Endothelial cell (in vitro differentiated cells): ENCODE results near the gene GPRIN3. TPM values are rescaled to one million over a fixed set of nuclear protein-coding genes. Genes with fewer than 3 reads are reported as not detected.

Source experiments
- DNase-seq: peaks from one replicate; pipeline ENCODE4 v3.0.0; 2021; ENCODE audit warnings: low spot score
- H3K27ac Mint-ChIP-seq: one replicate; pipeline ENCODE4 v1.8.0; 2021; ENCODE audit warnings: mixed read lengths, inconsistent platforms; ENCODE audit not compliant: unreplicated experiment
- H3K27me3 Mint-ChIP-seq: one replicate; pipeline ENCODE4 v1.8.0; 2021; ENCODE audit warnings: mild to moderate bottlenecking, moderate library complexity, mixed read lengths, inconsistent platforms; ENCODE audit not compliant: unreplicated experiment
- H3K36me3 Mint-ChIP-seq: one replicate; pipeline ENCODE4 v1.8.0; 2021; ENCODE audit warnings: mild to moderate bottlenecking, low read depth, mixed read lengths, inconsistent platforms; ENCODE audit not compliant: unreplicated experiment
- H3K4me1 Mint-ChIP-seq: one replicate; pipeline ENCODE4 v1.8.0; 2021; ENCODE audit warnings: mild to moderate bottlenecking, mixed read lengths, inconsistent platforms; ENCODE audit not compliant: unreplicated experiment
- H3K4me3 Mint-ChIP-seq: one replicate; pipeline ENCODE4 v1.8.0; 2021; ENCODE audit warnings: mild to moderate bottlenecking, mixed read lengths, inconsistent platforms; ENCODE audit not compliant: unreplicated experiment
- H3K9me3 Mint-ChIP-seq: one replicate; pipeline ENCODE4 v1.8.0; 2021; ENCODE audit warnings: mixed read lengths, inconsistent platforms; ENCODE audit not compliant: unreplicated experiment
- total RNA-seq: library from RNA; stranded (reverse); fragmentation: NEBNext Ultra II Directional; extraction: Animal tissue kit (Norgen Biotek cat#: 25700); gene quantifications from one replicate; pipeline ENCODE4 v1.2.1, GENCODE V29; 2021; ENCODE audit not compliant: unreplicated experiment
- TF ChIP-seq, protein P1 (sequence below): fragments of 200-600 bp; sonication (generic); IDR thresholded peaks from one replicate; pipeline ENCODE4 v1.5.0; 2021; ENCODE audit warnings: antibody characterized with exemption; ENCODE audit not compliant: unreplicated experiment

The GPRIN3 gene
- total RNA-seq, 1 donor from 2014 or later: 8.9 TPM

DNA sequence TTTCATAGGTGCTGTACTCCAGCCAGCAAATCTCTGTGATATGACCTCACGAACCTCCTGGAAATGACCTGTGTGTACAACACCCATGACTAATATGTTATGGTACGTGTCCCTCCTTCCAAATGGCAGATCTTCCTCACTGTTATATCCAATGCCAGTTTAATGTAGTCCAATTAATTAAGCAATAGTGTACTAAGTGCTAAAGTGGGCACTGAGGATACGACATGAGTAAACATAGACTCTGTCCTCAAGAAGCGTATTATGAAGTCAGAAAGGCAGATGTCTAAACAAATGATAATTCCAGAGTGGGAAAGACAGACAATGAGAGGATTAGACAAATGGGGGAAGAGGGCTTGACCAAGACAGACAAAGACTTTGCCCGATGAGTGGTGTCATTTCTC, 33.9 kb downstream of the GPRIN3 start:
- peaks cover 4% of the 10 kb centered on the region for H3K36me3 Mint-ChIP-seq

DNA sequence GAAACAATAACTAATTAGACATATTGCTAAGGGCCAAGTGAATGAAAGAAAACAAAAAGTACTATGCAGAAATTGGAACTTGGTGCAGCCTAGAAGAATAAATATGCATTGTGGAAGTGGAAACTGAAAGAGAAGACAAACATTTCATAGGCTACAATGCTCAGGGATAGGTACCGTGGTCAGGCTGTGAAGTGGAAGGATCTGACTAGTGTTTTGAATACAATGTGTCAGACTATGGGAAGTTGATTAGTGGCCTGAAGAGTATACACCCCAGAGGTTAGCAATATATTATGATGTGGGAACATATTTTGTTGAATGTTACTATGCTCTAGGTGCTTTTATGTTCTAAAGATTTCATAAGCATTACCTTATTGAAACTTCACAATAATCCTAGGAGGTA, 36.8 kb downstream of the GPRIN3 start:
- H3K4me1 Mint-ChIP-seq: no peaks in the 10 kb centered on the region
- H3K36me3 Mint-ChIP-seq: no peaks in the 10 kb centered on the region
- no peaks in the 10 kb centered on the region for H3K9me3 Mint-ChIP-seq
- H3K4me3 Mint-ChIP-seq: no peak overlapping the region
- H3K27ac Mint-ChIP-seq: no peak overlapping the region
- peaks cover 3% of the 10 kb centered on the region for H3K27me3 Mint-ChIP-seq
- TF ChIP-seq, protein P1, sequence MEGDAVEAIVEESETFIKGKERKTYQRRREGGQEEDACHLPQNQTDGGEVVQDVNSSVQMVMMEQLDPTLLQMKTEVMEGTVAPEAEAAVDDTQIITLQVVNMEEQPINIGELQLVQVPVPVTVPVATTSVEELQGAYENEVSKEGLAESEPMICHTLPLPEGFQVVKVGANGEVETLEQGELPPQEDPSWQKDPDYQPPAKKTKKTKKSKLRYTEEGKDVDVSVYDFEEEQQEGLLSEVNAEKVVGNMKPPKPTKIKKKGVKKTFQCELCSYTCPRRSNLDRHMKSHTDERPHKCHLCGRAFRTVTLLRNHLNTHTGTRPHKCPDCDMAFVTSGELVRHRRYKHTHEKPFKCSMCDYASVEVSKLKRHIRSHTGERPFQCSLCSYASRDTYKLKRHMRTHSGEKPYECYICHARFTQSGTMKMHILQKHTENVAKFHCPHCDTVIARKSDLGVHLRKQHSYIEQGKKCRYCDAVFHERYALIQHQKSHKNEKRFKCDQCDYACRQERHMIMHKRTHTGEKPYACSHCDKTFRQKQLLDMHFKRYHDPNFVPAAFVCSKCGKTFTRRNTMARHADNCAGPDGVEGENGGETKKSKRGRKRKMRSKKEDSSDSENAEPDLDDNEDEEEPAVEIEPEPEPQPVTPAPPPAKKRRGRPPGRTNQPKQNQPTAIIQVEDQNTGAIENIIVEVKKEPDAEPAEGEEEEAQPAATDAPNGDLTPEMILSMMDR: no peak
- no peak for DNase-seq

More for the DNA sequence above, 33.9 kb downstream of the GPRIN3 start:
- H3K4me3 Mint-ChIP-seq: no peak overlapping the region
- TF ChIP-seq, protein P1: no peak
- H3K27ac Mint-ChIP-seq: no peak overlapping the region
- no peak for DNase-seq
- no peaks in the 10 kb centered on the region for H3K4me1 Mint-ChIP-seq
- H3K27me3 Mint-ChIP-seq: no peaks in the 10 kb centered on the region
- H3K9me3 Mint-ChIP-seq: no peaks in the 10 kb centered on the region

DNA sequence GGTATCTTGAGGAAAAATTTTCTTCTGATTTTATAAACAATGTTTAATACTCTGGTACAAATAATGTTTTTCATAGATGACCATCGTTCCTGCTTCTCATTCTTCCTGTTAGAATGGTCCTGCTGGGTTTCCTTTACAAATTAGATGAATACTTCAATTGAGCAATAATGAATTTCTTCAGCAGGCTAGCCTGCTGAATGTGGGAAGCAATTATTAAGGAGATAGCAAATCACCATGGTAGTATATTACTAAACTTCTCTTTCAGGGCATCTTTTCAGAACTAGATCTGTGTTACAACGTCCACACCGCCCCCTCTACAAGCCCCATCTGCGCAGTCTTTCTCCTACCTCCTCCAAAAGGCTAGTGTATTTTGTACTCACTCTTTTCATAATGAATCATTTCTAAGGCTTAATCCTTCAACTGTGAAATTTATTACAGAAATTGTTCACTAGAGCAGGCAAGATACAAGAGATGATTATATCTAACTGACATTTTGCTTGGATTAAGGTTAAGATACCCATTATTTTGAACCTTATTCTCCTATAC, 38.4 kb downstream of the GPRIN3 start:
- Mint-ChIP-seq H3K4me1 (no peaks in the 10 kb centered on the region), H3K9me3 (no peaks in the 10 kb centered on the region), H3K27ac (no peak overlapping the region), H3K4me3 (no peak overlapping the region), H3K27me3 (peaks cover 3% of the 10 kb centered on the region), H3K36me3 (no peaks in the 10 kb centered on the region)
- DNase-seq: no peak
- TF ChIP-seq, protein P1: no peak

DNA sequence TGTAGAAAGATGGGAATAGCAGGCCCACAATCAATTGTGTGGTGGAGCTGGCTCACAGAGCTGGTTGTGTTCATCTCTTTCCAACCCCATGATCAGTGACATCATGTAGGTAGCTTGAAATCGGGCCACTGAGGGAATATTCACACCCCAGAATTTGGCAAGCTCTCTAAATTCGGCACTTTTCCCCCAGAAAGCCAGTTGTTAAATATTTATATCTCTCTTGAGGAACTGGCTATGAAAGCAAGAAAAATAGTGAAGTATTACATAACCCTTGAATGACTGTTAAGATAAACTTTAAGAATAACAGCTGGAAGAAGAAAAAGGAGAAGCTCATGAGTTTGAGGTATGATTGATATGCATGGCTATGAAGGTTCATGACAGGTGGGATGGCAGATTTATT, 38.9 kb downstream of the GPRIN3 start:
- no peaks in the 10 kb centered on the region for H3K4me1 Mint-ChIP-seq
- H3K27ac Mint-ChIP-seq: no peak overlapping the region
- no peaks in the 10 kb centered on the region for H3K9me3 Mint-ChIP-seq
- no peak for DNase-seq
- no peaks in the 10 kb centered on the region for H3K36me3 Mint-ChIP-seq
- no peak overlapping the region for H3K4me3 Mint-ChIP-seq
- peaks cover 3% of the 10 kb centered on the region for H3K27me3 Mint-ChIP-seq
- TF ChIP-seq, protein P1: no peak

DNA sequence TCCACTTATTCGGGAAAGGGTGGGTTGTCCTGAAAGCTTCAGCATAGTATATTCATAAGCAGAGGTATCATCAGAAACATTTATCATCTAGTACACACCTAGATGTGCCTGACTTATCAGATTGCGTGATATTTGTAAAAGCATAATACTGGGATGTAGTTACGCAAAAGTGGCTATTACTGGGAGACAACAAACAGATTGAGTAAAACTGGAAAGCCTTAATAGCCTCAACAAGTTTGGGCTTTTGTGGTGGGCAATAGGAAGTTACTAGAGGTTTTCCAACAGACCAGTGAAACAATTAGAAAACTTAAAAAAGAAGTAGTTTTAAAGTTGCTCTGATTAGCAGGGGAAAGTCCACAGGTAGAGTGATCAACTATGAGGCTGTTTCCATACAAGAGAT, 39.8 kb downstream of the GPRIN3 start:
- Mint-ChIP-seq H3K36me3 (no peaks in the 10 kb centered on the region), H3K4me1 (peaks cover 2% of the 10 kb centered on the region), H3K27me3 (peaks cover 3% of the 10 kb centered on the region), H3K27ac (no peak overlapping the region), H3K4me3 (no peak overlapping the region), H3K9me3 (no peaks in the 10 kb centered on the region)
- TF ChIP-seq, protein P1: no peak
- DNase-seq: no peak
